ENCODE results near the gene STRIP2. TPM values are rescaled to one million over a fixed set of nuclear protein-coding genes. Genes with fewer than 3 reads are reported as not detected.
"Not testable (repeated sequence)": the region's sequence is repeated elsewhere in the genome, so short reads cannot be mapped to it uniquely, and the experiment has no call there.

The STRIP2 gene
- total RNA-seq, 1 experiment from 2014 or later, result 6.5 TPM

- peaks cover 7% of the 10 kb centered on the region; the same call in 1 of the 2 replicates for H3K9me3 Mint-ChIP-seq
- DNase-seq (ENCODE audit: low spot score) (no peak), ATAC-seq (no peak)
- TF ChIP-seq NFATC4 (CRISPR knock-in tag; IDR thresholded peaks at IDR 0.05) (no peak), EMX1 (CRISPR knock-in tag; IDR thresholded peaks at IDR 0.05) (no peak), USF1 (CRISPR knock-in tag; IDR thresholded peaks at IDR 0.05) (no peak), STAT6 (CRISPR knock-in tag; conservative IDR thresholded peaks at IDR 0.05; ENCODE audit: low read depth) (no peak), RORB (CRISPR knock-in tag; IDR thresholded peaks at IDR 0.05) (no peak), E2F5 (CRISPR knock-in tag; IDR thresholded peaks at IDR 0.05) (no peak), ZNF317 (CRISPR knock-in tag; IDR thresholded peaks at IDR 0.05; ENCODE audit: borderline replicate concordance, low read depth) (no peak), ATF2 (CRISPR knock-in tag; IDR thresholded peaks at IDR 0.05; ENCODE audit: borderline replicate concordance, low read depth) (no peak), ZNF396 (CRISPR knock-in tag; IDR thresholded peaks at IDR 0.05; ENCODE audit: borderline replicate concordance) (no peak), HMGA2 (CRISPR knock-in tag; IDR thresholded peaks at IDR 0.05) (no peak), ERG (CRISPR knock-in tag; IDR thresholded peaks at IDR 0.05) (no peak), MLX (CRISPR knock-in tag; IDR thresholded peaks at IDR 0.05) (no peak)
- no peak overlapping the region for H3K27ac Mint-ChIP-seq
- ChIA-PET POLR2A (no interaction called here), CTCF (no interaction called here)
- no peaks in the 10 kb centered on the region for H3K36me3 Mint-ChIP-seq
- H3K4me1 Mint-ChIP-seq, result peaks cover 28% of the 10 kb centered on the region
- H3K4me3 Mint-ChIP-seq, result no peak overlapping the region
- peaks cover 2% of the 10 kb centered on the region; the same call in 1 of the 2 replicates for H3K27me3 Mint-ChIP-seq (ENCODE audit: low read depth)
Observed at GRCh38 chr7:129523924-129524323, 89.7 kb downstream of the STRIP2 start.

GRCh38 chr7:129524405-129524804, 90.2 kb downstream of the STRIP2 start:
- H3K27ac Mint-ChIP-seq; ATAC-seq; H3K9me3 Mint-ChIP-seq; H3K4me3 Mint-ChIP-seq; DNase-seq (ENCODE audit: low spot score); POLR2A ChIA-PET; H3K27me3 Mint-ChIP-seq (ENCODE audit: low read depth); H3K36me3 Mint-ChIP-seq; CTCF ChIA-PET: not testable (repeated sequence)
- peaks cover 26% of the 10 kb centered on the region for H3K4me1 Mint-ChIP-seq

GRCh38 chr7:129525225-129525862, 91.1 kb downstream of the STRIP2 start:
- Mint-ChIP-seq H3K4me3 (no peak overlapping the region), H3K27me3 (ENCODE audit: low read depth) (peaks cover 2% of the 10 kb centered on the region; the same call in 1 of the 2 replicates), H3K36me3 (no peaks in the 10 kb centered on the region), H3K4me1 (peaks cover 20% of the 10 kb centered on the region), H3K9me3 (peaks cover 7% of the 10 kb centered on the region; the same call in 1 of the 2 replicates), H3K27ac (no peak overlapping the region; the same call in 1 of the 2 replicates)
- no peak for ATAC-seq
- DNase-seq (ENCODE audit: low spot score), result no peak
- POLR2A ChIA-PET, result no interaction called here
- CTCF ChIA-PET, result interaction anchor here (0.8 kb wide), 1 partner anchor 82 kb away, joined by 3 read pairs; no protein-coding TSS in a partner anchor
- TF ChIP-seq ZNF423 (CRISPR knock-in tag; IDR thresholded peaks at IDR 0.05), result no peak
- TF ChIP-seq ATF1 (CRISPR knock-in tag; IDR thresholded peaks at IDR 0.05), result no peak
- TF ChIP-seq TP53 (CRISPR knock-in tag; IDR thresholded peaks at IDR 0.05), result no peak
- no peak for TF ChIP-seq ZBTB43 (CRISPR knock-in tag; IDR thresholded peaks at IDR 0.05)
- no peak for TF ChIP-seq STAT6 (CRISPR knock-in tag; conservative IDR thresholded peaks at IDR 0.05; ENCODE audit: low read depth)
- TF ChIP-seq GTF2I (CRISPR knock-in tag; conservative IDR thresholded peaks at IDR 0.05), result no peak
- TF ChIP-seq CREB1 (CRISPR knock-in tag; IDR thresholded peaks at IDR 0.05), result no peak
- no peak for TF ChIP-seq ZNF232 (CRISPR knock-in tag; IDR thresholded peaks at IDR 0.05)
- TF ChIP-seq ZNF671 (CRISPR knock-in tag; IDR thresholded peaks at IDR 0.05), result no peak
- no peak for TF ChIP-seq ZNF317 (CRISPR knock-in tag; IDR thresholded peaks at IDR 0.05; ENCODE audit: borderline replicate concordance, low read depth)

Data from WTC11 (cell line).